ENCODE measurements around the gene CYTL1. TPM values are rescaled to one million over a fixed set of nuclear protein-coding genes. Genes with fewer than 3 reads are reported as not detected.

Gene CYTL1
- total RNA-seq, 1 donor from 2014 or later, result 2.0 TPM

Other genes starting within 250 kb of the CYTL1 start
- gene MSX1, start 159.8 kb downstream of the CYTL1 start, total RNA-seq, result 31.4 TPM
- 6.4 TPM for gene STK32B, start 32.0 kb upstream of the CYTL1 start, total RNA-seq

Data from vagina (tissue), 1 donor.